Kidney capillary endothelial cell (primary cell): ENCODE measurements around the gene CD40LG.

Experiments
- DNase-seq: peaks from one replicate; pipeline ENCODE4 v3.0.0-alpha.2; 2018; ENCODE audit warnings: low spot score

The CD40LG gene

GRCh38 chrX:136708348-136708747 is 60.4 kb downstream of the CD40LG start:
- DNase-seq = no peak
